ENCODE data around the gene ATRIP. TPM values are rescaled to one million over a fixed set of nuclear protein-coding genes. Genes with fewer than 3 reads are reported as not detected.

The ATRIP gene
- total RNA-seq, 4 donors from 2014 or later = 5.3 to 11.5 (median 7.5) TPM

DNA sequence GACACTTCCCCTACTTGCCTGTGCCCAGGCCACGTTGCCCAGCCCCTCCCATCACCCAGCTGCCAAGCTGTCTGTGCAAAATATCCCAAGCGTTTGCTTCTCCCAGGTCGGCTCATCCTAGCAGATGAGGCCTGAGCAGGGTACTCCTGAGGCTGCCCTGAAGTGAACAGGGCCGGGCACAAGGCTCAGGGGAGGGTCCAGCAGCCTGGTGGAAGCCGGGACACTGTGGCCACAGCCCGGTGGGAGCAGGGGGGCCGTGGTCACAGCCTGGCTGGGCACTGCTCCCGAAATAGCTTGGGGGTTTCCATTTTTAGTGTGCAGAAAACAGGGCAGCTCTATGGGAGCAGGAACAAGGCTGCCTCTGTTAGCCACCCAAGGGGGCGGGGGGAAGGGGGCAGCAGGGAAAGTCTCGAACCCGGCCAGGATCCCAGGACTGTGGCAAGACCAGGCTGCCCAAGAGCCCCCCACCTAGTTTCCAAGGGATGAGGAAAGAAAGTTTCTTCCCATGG is 20.1 kb upstream of the ATRIP start:
- H3K4me1 ChIP-seq = peaks cover 11 to 24% of the 10 kb centered on the region in 2 donors
- intact Hi-C loops (cut with DNase I; ENCODE audit: low total_unique reads) = no loop called here
- H3K27me3 ChIP-seq = no peaks in the 10 kb centered on the region
- H3K4me3 ChIP-seq = peak overlapping the region in 1 of 2 donors; percentile 9
- peak overlapping the region; percentile 91 to 97 for H3K27ac ChIP-seq
- TF ChIP-seq, protein P1, sequence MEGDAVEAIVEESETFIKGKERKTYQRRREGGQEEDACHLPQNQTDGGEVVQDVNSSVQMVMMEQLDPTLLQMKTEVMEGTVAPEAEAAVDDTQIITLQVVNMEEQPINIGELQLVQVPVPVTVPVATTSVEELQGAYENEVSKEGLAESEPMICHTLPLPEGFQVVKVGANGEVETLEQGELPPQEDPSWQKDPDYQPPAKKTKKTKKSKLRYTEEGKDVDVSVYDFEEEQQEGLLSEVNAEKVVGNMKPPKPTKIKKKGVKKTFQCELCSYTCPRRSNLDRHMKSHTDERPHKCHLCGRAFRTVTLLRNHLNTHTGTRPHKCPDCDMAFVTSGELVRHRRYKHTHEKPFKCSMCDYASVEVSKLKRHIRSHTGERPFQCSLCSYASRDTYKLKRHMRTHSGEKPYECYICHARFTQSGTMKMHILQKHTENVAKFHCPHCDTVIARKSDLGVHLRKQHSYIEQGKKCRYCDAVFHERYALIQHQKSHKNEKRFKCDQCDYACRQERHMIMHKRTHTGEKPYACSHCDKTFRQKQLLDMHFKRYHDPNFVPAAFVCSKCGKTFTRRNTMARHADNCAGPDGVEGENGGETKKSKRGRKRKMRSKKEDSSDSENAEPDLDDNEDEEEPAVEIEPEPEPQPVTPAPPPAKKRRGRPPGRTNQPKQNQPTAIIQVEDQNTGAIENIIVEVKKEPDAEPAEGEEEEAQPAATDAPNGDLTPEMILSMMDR (IDR thresholded peaks at IDR 0.05) = no peak
- TF ChIP-seq POLR2A (IDR thresholded peaks at IDR 0.05) = no peak
- no peaks in the 10 kb centered on the region for H3K9me3 ChIP-seq
- no peak for DNase-seq
- no peaks in the 10 kb centered on the region for H3K36me3 ChIP-seq

DNA sequence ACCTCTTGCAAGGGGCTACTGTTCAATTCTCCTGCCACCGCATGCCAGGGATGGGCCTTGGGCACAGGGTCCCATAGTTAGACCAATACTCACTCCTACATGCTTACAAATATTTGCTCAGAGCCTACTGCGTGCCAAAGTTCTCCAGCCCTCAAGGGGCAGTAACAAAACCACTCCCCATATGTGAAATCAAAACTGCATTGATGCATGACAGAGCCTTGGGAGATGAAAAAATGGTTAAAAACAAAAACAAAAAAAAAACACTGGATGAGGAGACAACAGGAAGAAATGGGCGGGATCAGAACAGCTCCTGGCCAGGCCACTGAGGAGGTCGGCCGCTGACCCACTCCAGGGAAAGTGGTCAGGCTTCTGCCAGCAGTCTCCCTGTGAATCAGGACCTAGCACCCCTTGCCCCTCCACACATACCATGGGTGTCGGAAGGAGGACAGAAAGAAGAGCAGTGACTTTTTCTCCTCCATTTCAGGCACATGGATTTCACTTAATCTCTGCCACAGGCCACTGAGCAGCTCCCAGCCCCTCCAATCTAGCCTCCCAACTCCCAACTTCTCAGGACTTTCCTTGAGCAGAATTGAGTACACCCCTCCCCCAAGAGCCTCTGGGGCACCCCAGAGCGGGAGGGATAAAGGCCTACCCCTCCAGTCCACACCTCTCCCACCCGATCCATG is 19.4 kb upstream of the ATRIP start:
- DNase-seq = no peak
- Histone ChIP-seq H3K27ac (peak overlapping the region; percentile 91 to 97), H3K36me3 (no peaks in the 10 kb centered on the region), H3K4me1 (peaks cover 11 to 24% of the 10 kb centered on the region in 2 donors), H3K4me3 (peak overlapping the region; percentile 61 to 62), H3K27me3 (no peaks in the 10 kb centered on the region), H3K9me3 (no peaks in the 10 kb centered on the region)
- TF ChIP-seq, protein P1 (IDR thresholded peaks at IDR 0.05) = no peak
- no peak for TF ChIP-seq POLR2A (IDR thresholded peaks at IDR 0.05)
- intact Hi-C loops (cut with DNase I; ENCODE audit: low total_unique reads) = no loop called here

DNA sequence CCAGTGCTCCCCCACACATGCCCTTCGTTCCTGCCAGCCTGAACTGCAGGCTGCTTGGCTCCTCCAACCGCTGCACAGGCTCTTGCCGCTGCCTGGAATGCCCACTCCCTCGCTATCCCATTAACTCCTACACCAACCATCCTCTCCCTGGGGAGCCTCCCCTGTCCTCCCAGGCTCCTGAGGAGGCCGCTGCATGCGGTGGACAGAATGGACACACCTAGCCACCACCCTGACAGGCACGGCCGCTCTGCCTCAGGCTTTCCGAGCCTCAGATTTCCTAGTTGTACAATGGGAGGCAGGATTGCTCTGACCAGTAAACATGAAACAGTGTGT is 18.9 kb upstream of the ATRIP start:
- intact Hi-C loops (cut with DNase I; ENCODE audit: low total_unique reads) = no loop called here
- Histone ChIP-seq H3K9me3 (no peaks in the 10 kb centered on the region), H3K27me3 (no peaks in the 10 kb centered on the region), H3K36me3 (no peaks in the 10 kb centered on the region), H3K27ac (peak overlapping the region; percentile 91 to 97), H3K4me3 (peak overlapping the region; percentile 61 to 62), H3K4me1 (peaks cover 11 to 24% of the 10 kb centered on the region in 2 donors)
- TF ChIP-seq, protein P1 (IDR thresholded peaks at IDR 0.05) = no peak
- TF ChIP-seq POLR2A (IDR thresholded peaks at IDR 0.05) = no peak
- DNase-seq = no peak

DNA sequence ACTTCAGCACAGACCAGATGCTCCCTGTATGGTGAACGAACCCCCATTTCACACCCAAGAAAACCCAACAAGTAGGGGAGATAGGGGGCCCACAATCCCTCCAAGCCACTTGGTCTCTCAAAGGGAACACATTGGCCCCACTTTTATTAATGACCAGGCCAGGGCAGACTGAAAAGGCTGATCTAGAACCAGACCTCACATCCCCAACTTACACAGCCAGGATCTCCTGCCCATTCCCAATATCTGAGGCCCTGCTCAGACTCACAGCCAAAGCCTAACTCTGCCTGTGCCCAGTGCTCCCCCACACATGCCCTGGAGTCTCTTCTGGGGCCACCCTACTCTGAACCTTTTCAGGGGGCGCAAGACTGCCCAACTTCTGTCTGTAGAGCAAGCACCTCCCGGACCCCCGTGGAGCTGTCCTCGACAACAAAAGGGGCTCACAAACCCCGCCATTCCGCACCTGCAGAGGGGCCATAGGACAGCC is 18.4 kb upstream of the ATRIP start:
- H3K36me3 ChIP-seq = no peaks in the 10 kb centered on the region
- H3K9me3 ChIP-seq = no peaks in the 10 kb centered on the region
- peak overlapping the region; percentile 91 to 97 for H3K27ac ChIP-seq
- intact Hi-C loops (cut with DNase I; ENCODE audit: low total_unique reads) = no loop called here
- TF ChIP-seq, protein P1 (IDR thresholded peaks at IDR 0.05) = no peak
- no peak for TF ChIP-seq POLR2A (IDR thresholded peaks at IDR 0.05)
- H3K4me3 ChIP-seq = peak overlapping the region; percentile 61 to 62
- no peak for DNase-seq
- H3K27me3 ChIP-seq = no peaks in the 10 kb centered on the region
- peaks cover 11 to 24% of the 10 kb centered on the region in 2 donors for H3K4me1 ChIP-seq

DNA sequence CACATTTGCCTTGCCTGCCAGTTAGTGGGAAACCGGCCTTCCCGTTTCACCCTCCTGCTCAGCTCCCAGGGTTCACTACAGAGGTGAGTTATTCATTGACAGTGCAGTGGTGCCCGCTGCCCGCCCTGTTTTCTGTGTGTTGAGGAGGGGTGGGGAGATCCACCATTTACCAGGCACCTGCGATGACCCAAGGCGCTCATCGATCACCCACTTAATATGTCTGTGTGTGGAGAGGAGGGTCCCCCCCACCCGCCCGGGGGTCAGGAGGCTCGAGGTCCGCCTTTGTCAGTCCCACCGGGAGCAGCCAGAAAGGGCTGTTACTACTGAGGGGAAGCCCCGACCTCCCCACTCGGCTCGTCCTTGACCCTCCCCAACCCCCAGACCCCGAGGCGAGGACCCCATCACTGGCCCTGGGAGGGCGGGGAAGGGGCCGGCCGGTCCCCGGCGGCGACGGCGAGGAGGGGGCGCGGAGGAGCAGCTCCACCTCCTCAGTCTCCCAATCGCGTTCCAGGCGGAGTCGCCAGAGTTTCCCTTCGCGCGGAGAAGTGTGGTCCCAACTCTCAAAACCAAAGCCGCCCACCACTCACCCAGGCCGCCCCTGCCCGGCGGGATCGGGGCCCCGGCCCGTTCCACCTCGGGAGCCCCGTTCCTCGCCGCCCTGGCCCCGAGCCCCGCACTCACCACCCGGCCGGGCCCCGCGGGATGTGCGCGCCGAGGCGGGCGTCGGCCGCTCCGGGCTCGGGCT is 17.8 kb upstream of the ATRIP start:
- TF ChIP-seq, protein P1 (IDR thresholded peaks at IDR 0.05) = peak in 1 of 4 experiments; percentile 14
- peak; percentile 30 to 77 for TF ChIP-seq POLR2A (IDR thresholded peaks at IDR 0.05)
- peak; percentile 61 for DNase-seq
- Histone ChIP-seq H3K27ac (peak overlapping the region; percentile 91 to 97), H3K4me1 (peaks cover 11 to 20% of the 10 kb centered on the region in 2 donors), H3K36me3 (no peaks in the 10 kb centered on the region), H3K4me3 (peak overlapping the region; percentile 61 to 62), H3K27me3 (no peaks in the 10 kb centered on the region), H3K9me3 (no peaks in the 10 kb centered on the region)
- intact Hi-C loops (cut with DNase I; ENCODE audit: low total_unique reads) = no loop called here

Data from uterus (tissue), 4 donors.